SK-MEL-5 (cell line): ENCODE data around the gene SPACA4. TPM values are rescaled to one million over a fixed set of nuclear protein-coding genes. Genes with fewer than 3 reads are reported as not detected.

Source experiments
- DNase-seq: peaks from one replicate; pipeline ENCODE4 v3.0.0-alpha.2; 2016; ENCODE audit warnings: low read depth, low spot score
- in situ Hi-C: cut with HindIII; loops from 2 replicates; pipeline ENCODE4 v1.10.0; 2016; ENCODE audit warnings: low sequenced_read_pairs, high pct_unique_total_duplicates, low pct_unique_long_range_greater_than_20kb
- total RNA-seq: library from RNA; depleted of rRNA; stranded (reverse); fragments of >200 nt; shearing (Covaris generic); gene quantifications from 2 replicates; pipeline ENCODE4 v1.2.3, GENCODE V29; 2014

Gene SPACA4
- total RNA-seq, 1 experiment from 2014 or later = not detected

DNA sequence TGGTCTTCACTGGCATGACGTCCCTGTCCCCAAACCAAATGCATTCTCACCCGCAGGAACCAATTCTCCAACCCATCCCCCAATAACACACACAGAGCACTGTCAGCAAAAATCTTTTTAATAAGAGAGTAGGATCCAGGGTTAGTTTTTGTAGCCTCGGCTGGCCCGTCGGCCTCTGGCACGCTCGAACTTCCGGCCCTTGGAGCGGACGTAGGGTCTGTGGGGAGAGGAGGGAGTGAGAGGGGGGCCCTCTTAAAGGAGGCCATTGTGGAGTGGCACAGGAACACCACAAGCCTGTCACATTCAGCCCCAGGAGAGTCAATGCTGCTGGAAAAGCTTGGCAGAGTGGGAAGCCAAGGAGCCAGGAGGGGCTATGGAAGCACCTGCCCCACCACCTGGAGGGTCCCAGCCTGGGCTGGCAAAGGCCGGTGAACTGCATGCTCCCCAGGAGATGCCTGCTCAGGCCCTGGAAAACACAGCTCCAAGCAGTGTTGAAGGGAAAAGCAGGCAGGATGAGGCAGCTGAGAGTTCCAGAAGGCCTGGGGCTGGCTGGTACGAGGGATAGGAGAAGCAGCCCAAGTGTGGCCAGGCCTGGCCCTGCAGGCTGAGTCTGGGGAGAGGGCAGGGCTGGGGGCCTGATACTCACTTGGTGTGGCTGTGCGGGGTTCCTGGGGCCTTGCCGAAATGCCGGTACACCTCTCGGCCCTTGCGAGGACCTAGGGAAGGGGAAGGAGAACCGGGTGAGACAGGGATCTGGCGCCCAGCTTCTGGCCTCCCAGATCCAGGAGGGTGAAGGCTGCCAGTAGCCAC lies 8.9 kb downstream of the SPACA4 start:
- no peak for DNase-seq
- in situ Hi-C loops = no loop called here

DNA sequence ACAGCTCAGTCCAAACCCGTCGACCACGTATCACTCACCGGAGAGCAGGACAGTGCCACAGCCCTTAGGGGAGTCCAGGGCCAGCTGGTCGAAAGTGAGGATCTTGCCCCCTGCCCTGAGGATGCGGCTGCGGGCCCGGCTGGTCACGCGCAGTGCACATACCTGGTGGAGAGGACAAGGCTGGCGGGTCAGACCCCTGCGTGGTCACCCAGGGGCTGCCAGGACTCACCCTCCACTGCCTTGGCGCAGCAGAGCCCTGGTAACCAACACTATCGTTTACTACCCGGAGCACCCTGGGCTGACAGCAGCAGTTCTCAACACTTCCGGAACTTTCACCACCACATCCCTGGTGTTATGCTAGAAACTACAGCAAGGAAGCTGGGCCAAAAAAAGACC lies 9.5 kb downstream of the SPACA4 start:
- DNase-seq = no peak
- in situ Hi-C loops = no loop called here

DNA sequence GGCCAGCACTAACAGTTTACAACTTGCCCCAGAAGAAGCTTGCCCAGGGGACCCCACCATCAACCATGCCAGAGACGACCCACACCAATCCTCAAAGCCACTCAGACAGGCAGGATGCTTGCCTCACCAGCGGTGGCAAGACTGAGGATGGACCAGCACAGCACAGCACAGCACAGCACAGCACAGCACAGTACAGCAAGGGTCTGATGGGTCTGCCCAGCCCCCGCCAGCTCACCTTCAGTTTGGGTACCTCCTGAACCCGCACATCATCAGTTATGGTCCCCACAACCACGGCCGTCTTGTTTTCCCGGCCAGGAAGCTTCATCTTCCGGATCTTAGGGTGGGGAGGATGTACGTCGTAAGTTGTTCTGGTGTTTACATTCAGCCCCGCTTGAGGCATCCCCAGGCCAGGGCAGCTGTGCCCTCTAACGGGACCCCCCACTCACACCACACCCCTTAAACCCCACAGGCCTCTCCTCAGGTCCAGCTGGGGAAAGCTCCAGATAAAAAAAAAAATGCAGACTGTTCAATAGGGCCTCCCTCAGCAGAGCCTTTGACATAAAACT lies 10.0 kb downstream of the SPACA4 start:
- in situ Hi-C loops = no loop called here
- DNase-seq = no peak

DNA sequence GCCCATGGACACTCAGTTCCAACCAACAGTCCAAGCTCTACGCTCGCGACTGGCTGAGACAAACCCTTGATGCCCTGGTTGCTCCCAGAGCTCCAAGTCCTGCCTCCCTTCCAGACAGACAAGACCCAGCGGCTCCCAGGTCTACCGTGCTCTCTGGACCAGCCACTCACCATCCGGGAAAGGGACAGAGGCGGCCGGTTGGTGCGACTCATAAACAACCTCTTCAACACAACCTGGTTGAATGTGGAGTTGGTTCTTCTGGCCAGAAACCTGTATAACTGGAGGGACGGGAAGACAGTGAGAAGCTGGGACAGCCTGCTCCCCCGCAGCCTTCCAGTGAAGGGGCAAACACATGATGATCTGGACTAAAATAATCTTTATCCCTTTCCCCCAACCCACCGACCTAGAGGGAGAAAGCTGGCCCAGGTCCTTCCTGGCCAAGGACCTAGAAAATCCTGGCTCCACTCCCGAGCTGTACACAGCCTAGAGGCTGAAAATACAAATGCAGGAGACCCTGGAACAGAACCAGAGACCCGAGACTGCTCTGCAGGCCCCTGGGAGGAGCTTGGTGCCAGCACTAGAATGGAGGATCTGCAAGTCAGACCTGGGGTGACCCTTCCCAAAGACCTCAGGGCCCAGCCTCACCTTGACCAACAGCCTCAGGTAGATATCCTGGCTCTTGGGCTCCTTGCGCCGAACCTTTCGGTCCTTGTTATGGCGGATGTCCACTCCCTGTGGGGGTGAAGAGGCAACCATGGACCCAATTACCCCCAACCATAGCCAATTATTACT lies 10.8 kb downstream of the SPACA4 start:
- DNase-seq = no peak
- in situ Hi-C loops = no loop called here

DNA sequence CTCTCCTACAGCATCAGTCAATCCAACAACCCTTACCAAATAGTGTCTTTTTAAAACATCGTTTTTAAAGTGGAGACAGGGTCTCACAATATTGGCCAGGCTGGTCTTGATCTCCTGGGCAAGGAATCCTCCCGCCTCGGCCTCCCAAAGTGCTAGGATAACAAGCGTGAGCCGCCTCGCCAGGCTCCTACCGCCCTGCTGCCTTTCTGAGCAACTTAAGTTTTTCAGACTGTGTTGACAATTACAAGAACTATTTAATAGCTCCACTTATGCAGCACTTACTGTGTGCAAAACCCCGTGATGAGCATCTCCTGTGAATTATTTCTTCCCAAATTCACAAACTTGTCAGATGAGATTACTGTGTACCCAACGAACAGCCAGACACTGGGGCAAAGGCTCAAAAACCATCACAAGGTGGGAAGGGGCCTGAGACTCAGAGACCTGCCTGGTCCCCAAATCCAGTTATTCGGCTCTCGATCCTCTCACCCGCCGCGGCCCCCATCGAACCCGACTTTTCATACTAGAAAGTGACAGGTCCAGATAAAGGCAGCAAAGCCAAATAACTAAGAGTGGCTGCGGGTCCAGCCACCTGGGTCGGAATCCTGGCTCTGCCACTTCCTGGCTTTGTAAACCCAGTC lies 11.9 kb downstream of the SPACA4 start:
- in situ Hi-C loops = no loop called here

DNA sequence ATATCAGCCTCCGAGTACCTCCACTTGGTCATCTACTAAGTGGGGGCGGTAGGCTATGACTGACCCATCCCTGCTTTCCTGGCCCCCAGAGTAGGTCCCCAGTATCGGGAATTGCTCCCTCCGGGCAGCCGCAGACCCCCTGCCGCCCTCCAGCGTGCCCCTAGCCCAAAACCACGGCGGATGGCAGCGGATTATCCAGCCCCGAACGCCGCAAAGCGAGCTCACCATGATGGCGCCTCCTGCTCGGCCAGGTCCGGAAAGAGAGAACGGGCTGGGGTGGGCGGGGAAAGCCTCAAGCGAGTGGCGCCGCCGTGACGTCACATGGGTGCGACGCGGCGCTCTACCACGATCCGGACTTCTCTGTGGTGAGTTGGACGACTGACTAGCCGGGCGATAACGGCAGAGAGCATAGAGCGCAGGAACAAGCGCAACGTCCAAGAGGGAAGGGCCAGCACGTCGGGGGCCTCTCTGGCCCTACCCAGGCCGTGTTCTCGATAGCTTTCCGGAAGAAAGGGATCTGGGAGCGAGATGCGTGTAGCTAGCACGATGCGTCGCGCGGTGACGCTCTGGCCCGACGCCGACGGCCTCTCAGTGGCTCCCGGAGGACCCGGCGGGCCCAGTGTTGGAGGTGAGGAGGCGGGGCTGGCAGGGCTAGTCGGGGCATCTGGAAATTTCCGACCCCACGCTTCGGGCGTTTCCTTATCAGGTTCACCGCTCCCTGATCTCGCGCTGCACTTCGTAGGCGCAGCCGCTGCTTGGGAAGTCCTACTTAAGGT lies 12.6 kb downstream of the SPACA4 start, which contains the start of the genes RPL18 and SPHK2:
Gene RPL18 (minus strand): TSS at position 263 of the 776 bp plus-strand sequence. CDS start 35 bp downstream, at position 228.
Gene SPHK2 (plus strand): TSS at position 591 of the 776 bp plus-strand sequence. CDS start 1,009 bp downstream, outside the sequence.
- in situ Hi-C loops = no loop called here
- peak; percentile 99 for DNase-seq

More for the DNA sequence above, 11.9 kb downstream of the SPACA4 start:
- no peak for DNase-seq

DNA sequence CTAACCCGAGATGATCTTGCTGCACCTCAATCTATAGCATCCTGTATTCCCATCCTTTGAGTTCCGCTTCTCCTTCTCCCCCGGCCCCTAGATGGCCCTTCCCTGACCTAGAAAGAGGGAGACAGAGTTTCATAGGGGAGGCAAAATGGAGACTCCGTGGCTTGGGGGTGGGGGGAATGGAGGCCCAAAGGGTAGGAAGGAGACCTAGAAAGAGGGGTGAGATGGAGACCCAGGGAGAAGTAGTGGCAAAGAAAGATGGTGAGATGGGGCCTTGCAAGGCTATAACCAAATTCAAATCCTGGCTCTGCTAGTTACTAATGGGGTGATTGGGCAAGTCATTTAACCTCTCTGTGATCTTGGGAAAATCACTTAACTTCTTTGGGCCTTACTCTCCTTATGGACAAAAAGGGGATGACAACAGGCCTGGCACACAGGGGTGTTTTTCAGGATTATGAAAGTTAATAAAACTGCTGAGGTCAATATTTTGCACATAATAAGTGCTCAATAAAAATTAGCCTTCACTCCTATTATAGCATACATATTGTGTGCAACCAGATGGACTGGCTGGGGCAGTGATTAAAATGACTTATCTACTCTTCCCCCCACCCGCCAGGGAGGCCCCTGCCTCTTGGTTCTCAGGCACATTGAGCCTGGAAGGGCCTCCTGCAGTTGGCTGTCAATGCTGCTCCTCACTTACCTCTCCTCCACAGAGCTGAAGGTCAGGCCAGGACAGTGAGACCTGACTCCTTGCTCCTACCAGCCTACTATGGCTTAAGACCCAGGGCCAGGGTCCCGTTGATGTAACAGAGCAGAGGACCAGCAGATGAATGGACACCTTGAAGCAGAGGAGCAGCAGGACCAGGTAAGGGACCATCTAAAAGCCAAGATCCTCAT lies 13.4 kb downstream of the SPACA4 start:
- in situ Hi-C loops = no loop called here
- no peak for DNase-seq

DNA sequence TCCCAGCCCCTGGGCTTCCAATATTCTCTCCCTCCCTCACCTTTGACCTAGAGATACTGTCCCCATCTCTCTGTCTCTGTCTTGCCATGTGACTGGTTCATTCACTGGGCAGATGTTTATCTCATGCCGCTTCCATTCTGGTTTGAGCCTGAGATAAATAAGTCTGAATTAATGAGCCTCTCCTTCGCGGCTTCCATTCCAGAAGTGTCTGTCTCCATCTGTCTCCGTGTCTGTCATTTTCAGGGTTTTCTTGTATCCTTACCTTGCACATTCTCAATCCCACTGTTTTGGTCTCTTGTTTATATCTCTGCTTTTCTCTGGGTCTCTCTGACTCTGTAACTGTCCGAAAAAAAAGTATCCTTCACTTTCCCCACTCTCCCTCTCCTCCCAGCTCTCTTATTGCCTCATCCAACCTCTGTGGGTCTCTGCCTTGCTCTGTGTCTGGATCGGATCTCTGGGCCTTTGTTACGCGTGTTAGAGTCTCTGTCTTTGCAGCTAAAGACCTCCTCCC lies 17.1 kb downstream of the SPACA4 start:
- DNase-seq = no peak
- in situ Hi-C loops = no loop called here

DNA sequence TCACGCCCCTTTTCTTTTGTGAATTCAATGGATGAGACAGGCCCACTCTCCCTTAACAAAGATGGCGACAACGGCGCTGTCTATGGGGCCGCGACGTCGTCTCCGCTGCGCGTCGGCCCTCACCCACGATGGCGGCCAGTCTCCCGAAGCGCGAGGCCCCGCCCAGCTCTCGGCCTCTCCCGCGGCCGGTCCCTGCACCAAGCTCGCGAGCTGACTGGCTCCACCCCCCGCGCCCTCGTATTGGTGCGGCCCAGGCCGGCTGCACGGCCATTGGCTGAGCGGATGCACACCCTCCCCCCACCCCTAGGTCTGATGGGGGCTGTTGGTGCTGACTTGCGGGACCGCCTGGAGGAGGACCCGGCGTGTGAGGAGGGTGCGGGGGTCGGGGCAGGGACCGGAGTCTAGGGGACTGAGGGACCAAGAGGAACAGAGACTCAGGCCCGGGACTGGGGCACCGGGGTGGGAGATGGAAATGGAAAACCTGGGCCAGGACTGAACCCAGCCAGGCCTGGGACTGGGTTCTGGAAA lies 17.6 kb downstream of the SPACA4 start:
- in situ Hi-C loops = no loop called here
- DNase-seq = peak; percentile 96

DNA sequence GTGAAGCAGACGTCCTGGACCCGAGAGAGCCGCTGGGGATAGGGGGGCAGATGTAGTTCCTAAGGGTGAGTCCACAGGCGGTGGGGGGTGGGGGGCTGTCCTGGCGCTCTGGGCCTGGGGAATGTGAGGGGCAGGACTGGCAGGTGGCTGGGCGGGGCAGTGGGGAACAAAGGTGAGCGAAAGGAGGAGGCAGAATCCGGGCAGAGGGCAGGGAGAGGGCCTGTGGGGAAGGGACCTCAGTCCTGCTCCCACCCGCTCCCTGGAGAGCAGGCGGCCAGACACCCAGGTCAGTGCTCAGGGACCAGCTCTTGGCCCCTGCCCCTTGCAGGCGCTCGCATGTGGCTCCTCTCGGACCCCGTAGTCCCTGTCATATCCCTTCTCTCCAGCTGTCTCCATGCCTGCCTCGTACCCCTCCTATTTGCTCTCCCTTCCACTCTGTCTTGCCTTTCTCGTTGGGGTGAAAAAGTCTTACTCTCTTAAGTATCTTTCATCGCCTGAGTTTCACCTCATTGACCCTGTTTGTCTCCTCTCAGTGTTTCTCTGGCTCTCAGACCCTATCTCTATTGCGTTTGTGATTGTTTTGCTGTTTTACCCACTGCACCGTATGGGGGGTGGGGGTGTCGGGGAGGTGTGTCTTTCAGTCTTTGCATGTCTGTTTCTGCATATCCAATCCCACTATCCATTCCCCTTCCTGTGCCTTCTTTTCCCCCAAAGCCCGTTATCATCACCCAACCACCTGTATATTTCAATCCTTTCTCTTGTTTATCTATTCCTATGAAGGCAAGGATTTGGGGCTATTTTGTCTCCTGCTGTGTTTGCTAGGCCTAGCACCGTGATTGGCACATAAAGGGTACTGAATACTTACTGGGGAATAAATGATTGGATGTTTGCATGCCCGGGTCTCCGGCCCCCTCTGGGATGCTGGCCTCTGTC lies 18.5 kb downstream of the SPACA4 start:
- no peak for DNase-seq
- in situ Hi-C loops = no loop called here

DNA sequence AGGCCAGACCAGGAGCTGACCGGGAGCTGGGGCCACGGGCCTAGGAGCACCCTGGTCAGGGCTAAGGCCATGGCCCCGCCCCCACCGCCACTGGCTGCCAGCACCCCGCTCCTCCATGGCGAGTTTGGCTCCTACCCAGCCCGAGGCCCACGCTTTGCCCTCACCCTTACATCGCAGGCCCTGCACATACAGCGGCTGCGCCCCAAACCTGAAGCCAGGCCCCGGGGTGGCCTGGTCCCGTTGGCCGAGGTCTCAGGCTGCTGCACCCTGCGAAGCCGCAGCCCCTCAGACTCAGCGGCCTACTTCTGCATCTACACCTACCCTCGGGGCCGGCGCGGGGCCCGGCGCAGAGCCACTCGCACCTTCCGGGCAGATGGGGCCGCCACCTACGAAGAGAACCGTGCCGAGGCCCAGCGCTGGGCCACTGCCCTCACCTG lies 19.4 kb downstream of the SPACA4 start:
- in situ Hi-C loops = no loop called here
- no peak for DNase-seq

DNA sequence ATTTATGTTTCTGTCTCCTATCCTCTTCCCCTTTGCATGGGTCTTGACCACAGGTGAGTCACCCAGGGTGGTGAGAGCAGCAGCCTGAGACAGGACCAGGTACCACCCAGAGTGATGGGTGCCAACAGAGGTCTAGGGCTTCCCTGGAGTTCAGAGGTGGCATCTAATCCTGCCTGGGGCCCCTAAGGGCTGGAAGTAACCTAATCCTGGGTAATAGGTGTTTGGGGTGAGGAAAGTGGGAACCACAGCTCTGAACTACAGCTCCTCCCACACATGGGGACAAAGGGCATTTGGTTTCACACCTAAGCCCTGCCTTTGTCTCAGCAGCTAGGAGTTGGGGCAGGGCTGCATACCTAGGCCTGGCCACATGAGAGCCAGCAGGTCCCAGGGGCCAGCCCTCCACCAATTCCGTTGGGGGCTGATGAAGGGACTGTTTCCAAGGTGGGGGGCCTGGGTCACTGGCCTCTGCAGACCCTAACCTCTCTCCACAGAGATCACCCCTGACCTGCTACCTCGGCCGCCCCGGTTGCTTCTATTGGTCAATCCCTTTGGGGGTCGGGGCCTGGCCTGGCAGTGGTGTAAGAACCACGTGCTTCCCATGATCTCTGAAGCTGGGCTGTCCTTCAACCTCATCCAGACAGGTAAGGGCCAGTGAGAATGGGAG lies 20.8 kb downstream of the SPACA4 start:
- in situ Hi-C loops = no loop called here
- no peak for DNase-seq

DNA sequence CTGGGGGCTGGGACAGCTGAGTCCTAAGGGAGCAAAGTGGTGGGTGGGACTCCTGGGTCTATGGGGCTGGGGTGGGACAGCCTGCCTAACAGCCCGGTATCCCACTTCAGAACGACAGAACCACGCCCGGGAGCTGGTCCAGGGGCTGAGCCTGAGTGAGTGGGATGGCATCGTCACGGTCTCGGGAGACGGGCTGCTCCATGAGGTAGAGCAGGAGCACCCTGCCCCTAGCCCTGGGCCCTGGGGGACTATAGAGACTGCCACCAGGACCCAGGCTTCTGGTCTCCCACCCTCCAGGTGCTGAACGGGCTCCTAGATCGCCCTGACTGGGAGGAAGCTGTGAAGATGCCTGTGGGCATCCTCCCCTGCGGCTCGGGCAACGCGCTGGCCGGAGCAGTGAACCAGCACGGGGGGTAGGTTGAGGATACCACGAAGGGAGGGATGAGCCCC lies 21.3 kb downstream of the SPACA4 start:
- no peak for DNase-seq
- in situ Hi-C loops = no loop called here

DNA sequence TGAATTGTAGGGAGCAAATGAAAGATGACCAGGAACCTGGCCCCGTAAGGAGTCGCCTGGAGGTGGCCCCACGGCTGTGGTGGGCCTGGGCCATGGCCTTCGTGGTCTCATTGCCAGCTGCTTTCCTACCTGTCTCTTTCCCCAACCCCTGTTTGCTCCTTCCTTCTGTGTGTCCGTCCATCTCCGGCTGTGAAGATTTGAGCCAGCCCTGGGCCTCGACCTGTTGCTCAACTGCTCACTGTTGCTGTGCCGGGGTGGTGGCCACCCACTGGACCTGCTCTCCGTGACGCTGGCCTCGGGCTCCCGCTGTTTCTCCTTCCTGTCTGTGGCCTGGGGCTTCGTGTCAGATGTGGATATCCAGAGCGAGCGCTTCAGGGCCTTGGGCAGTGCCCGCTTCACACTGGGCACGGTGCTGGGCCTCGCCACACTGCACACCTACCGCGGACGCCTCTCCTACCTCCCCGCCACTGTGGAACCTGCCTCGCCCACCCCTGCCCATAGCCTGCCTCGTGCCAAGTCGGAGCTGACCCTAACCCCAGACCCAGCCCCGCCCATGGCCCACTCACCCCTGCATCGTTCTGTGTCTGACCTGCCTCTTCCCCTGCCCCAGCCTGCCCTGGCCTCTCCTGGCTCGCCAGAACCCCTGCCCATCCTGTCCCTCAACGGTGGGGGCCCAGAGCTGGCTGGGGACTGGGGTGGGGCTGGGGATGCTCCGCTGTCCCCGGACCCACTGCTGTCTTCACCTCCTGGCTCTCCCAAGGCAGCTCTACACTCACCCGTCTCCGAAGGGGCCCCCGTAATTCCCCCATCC lies 22.1 kb downstream of the SPACA4 start:
- in situ Hi-C loops = no loop called here
- DNase-seq = no peak
